Measurements from ENCODE around the gene ITPR1.

DNA sequence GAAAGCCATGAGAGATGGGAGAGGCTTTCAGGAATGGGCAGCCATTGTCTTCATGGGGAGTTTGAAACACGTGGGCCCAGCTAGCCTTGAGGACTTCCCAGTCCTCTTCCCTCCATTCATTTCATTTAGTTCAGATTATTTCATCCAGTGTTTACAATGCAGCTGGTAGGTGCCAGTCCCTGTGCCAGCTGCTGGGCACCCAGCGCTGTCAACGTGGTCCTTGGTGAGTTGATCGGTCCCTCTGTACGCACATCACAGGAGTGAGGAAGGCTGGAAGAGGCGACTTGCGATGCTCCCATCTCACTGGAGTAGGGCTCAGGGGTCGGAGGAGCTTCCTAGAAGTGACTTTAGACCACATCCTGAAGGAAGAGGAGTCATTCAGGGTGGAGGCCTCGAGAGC, 279.7 kb downstream of the ITPR1 start:
- TF ChIP-seq POLR2AphosphoS5 (IDR thresholded peaks at IDR 0.05; ENCODE audit: low read depth, low read length) (no peak), TAF1 (IDR thresholded peaks at IDR 0.05; ENCODE audit: borderline replicate concordance, insufficient read depth, low read length) (no peak), SIN3A (IDR thresholded peaks at IDR 0.05; ENCODE audit: borderline replicate concordance, insufficient read depth, low read length) (no peak)
- TF ChIP-seq, protein P1, sequence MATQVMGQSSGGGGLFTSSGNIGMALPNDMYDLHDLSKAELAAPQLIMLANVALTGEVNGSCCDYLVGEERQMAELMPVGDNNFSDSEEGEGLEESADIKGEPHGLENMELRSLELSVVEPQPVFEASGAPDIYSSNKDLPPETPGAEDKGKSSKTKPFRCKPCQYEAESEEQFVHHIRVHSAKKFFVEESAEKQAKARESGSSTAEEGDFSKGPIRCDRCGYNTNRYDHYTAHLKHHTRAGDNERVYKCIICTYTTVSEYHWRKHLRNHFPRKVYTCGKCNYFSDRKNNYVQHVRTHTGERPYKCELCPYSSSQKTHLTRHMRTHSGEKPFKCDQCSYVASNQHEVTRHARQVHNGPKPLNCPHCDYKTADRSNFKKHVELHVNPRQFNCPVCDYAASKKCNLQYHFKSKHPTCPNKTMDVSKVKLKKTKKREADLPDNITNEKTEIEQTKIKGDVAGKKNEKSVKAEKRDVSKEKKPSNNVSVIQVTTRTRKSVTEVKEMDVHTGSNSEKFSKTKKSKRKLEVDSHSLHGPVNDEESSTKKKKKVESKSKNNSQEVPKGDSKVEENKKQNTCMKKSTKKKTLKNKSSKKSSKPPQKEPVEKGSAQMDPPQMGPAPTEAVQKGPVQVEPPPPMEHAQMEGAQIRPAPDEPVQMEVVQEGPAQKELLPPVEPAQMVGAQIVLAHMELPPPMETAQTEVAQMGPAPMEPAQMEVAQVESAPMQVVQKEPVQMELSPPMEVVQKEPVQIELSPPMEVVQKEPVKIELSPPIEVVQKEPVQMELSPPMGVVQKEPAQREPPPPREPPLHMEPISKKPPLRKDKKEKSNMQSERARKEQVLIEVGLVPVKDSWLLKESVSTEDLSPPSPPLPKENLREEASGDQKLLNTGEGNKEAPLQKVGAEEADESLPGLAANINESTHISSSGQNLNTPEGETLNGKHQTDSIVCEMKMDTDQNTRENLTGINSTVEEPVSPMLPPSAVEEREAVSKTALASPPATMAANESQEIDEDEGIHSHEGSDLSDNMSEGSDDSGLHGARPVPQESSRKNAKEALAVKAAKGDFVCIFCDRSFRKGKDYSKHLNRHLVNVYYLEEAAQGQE (IDR thresholded peaks at IDR 0.05; ENCODE audit: insufficient read depth in 1 of 2, low read depth in 2 of 2, low read length in 2 of 2): no peak

All from PFSK-1 (cell line).